Small intestine (tissue), 7 donors: ENCODE data around the gene CACNG4. TPM values are rescaled to one million over a fixed set of nuclear protein-coding genes. Genes with fewer than 3 reads are reported as not detected.

Experiments used
- DNase-seq, 2 donors: peaks; one replicate each; pipeline versions ENCODE4 v3.0.0 to v3.0.0-alpha.2; 2013
- FAIRE-seq: peaks from 2 replicates; lab custom pipeline; 2012; peaks lifted over from hg19 to GRCh38; lab: Jason Lieb, UNC
- H3K27ac ChIP-seq, 3 donors: one replicate each; pipeline ENCODE4 v1.5.1; 2013; ENCODE audit warnings: low read length in 2 of 3, mild to moderate bottlenecking in 2 of 3, control low read depth in 1 of 3, inconsistent platforms in 1 of 3, low read depth in 1 of 3, moderate library complexity in 1 of 3
- H3K27me3 ChIP-seq, 3 donors: one replicate each; pipeline ENCODE4 v1.6.1; 2013; ENCODE audit warnings: low read length in 3 of 3, inconsistent platforms in 1 of 3; ENCODE audit not compliant: control insufficient read depth in 3 of 3, insufficient read depth in 3 of 3
- H3K36me3 ChIP-seq, 3 donors: one replicate each; pipeline ENCODE4 v1.6.1; 2013; ENCODE audit warnings: low read length in 3 of 3, inconsistent platforms in 1 of 3, low read depth in 1 of 3, mild to moderate bottlenecking in 1 of 3, moderate library complexity in 1 of 3; ENCODE audit not compliant: control insufficient read depth in 3 of 3, insufficient read depth in 2 of 3
- H3K4me1 ChIP-seq, 3 donors: one replicate each; pipeline ENCODE4 v1.6.1; 2013; ENCODE audit warnings: low read length in 2 of 3, inconsistent platforms in 1 of 3, low read depth in 1 of 3, mild to moderate bottlenecking in 1 of 3, moderate library complexity in 1 of 3; ENCODE audit not compliant: control insufficient read depth in 3 of 3, insufficient read depth in 2 of 3
- H3K4me3 ChIP-seq, 3 donors: one replicate each; pipeline ENCODE4 v1.5.1; 2013; ENCODE audit warnings: low read length in 3 of 3, control low read depth in 1 of 3, inconsistent platforms in 1 of 3, low read depth in 1 of 3, mild to moderate bottlenecking in 1 of 3, moderate library complexity in 1 of 3
- H3K9me3 ChIP-seq, 2 donors: one replicate each; pipeline ENCODE4 v1.6.1; 2013; ENCODE audit warnings: low read depth in 1 of 2, low read length in 1 of 2; ENCODE audit not compliant: control insufficient read depth in 2 of 2, insufficient read depth in 1 of 2
- WGBS, 3 donors: extraction: QIAGEN DNeasy Blood & Tissue Kit; methylation state at CpG; one replicate each; pipeline ENCODE4 v1.1.7; 2013; 5-methylcytosine and 5-hydroxymethylcytosine counted together
- polyA plus RNA-seq, 4 donors: library from polyadenylated mRNA; stranded (reverse) in 3 of 4; unstranded in 1 of 4; fragments of 200-250 nt in 3 of 4; fragments of 120-200 nt in 1 of 4; gene quantifications; one replicate each; pipeline versions ENCODE4 v1.2.1 to v1.2.3, GENCODE V29; 2013
- donor health status: healthy with polysubstance abuse.
- donor health status: control.
- donor health status: control.
- donor health status: Bipolar disorder and iron deficiency.
- donor health status: healthy.

Gene CACNG4
- polyA plus RNA-seq, 4 donors = 0.27 to 0.64 (median 0.51) TPM; not detected in 1

DNA sequence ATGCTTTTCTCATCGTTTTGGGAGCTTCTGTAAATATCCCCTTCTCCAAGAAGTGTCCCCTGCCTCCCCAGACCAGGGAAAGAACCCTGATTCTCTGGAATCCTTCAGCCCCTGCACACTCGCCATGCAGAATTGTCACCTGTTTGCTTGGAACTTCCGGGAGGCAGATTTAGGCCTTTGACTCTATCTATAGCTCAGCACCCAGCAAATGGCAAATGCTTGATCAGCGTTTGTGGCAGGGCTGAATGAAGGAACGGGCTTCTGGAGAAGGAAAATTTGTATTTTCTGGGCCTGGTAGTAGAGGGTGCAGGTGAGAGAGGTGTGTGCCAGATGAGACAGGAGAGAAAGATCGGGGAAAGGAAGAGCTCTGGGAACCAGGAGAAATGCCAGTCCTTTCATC is 18.3 kb upstream of the CACNG4 start:
- H3K27me3 ChIP-seq = peaks cover 0 to 14% (median 4%) of the 10 kb centered on the region in 3 donors
- FAIRE-seq = no peak
- 78 to 84% (median 80%) methylated on average over 6 of the region's 6 CpGs for WGBS, 3 donors

DNA sequence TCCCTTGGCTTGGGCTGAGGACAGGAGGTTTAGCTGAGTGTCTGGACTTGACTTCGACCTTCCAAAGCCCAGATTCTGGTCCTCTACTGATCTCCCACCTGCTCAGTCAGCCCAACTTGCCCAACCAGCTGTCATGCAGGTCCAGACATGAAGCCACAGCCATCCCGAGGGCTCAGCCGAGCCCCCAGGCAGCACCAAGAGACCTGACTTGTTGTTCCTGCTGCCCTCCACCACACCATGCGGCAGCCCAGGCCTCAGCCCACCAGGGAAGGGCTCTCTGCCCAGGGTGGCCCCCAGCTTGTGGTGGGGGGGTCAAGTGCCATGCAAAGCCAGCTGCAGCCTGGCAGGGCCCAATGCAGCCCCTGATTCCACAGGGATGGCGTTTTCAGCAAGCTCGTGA is 17.2 kb upstream of the CACNG4 start:
- WGBS, 3 donors = 82 to 88% (median 86%) methylated on average over 6 of the region's 6 CpGs
- DNase-seq (no peak), FAIRE-seq (no peak)
- Histone ChIP-seq H3K9me3 (peaks cover 0 to 5% of the 10 kb centered on the region in 2 donors), H3K27ac (no peak overlapping the region), H3K4me1 (peaks cover 0 to 11% (median 0%) of the 10 kb centered on the region in 3 donors), H3K4me3 (no peak overlapping the region), H3K27me3 (peaks cover 0 to 14% (median 4%) of the 10 kb centered on the region in 3 donors), H3K36me3 (no peaks in the 10 kb centered on the region)

More for the DNA sequence above, 18.3 kb upstream of the CACNG4 start:
- no peak overlapping the region for H3K27ac ChIP-seq
- no peaks in the 10 kb centered on the region for H3K36me3 ChIP-seq
- H3K4me1 ChIP-seq = peaks cover 0 to 2% (median 0%) of the 10 kb centered on the region in 3 donors
- DNase-seq = no peak
- H3K9me3 ChIP-seq = peaks cover 0 to 5% of the 10 kb centered on the region in 2 donors
- no peak overlapping the region for H3K4me3 ChIP-seq

DNA sequence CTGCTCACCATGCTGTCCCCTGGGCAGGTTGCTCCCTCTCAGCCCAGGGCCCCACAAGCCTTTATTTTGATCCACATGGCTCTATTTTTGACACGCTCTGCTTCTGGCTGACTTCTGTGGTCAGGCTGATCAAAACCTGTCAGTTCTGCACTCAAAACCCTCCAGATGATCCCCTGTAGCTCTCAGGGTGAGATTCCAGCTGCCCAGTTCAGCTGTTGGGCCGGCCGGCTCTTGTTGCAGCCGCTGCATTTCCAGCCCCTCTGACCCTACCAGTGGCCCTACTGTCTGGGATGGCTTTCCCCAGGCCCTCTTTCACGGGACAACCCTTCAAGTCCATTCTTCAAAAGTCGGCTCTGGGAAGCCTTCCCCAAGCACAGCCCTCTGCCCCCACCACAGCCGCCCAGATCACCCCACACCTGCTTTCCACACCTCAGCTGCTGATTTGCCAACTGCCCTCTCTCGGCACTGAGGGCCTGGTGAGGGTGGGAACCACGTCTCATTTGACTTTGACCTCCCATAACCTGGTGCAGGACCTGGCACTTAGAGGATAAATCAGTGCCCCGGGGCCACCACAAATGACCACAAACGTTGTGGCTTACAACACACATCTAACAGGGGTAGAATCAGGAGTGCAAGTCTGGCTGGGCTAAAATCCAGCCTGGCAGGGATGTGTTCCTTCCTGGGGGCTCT is 16.3 kb upstream of the CACNG4 start:
- H3K9me3 ChIP-seq = peaks cover 0 to 5% of the 10 kb centered on the region in 2 donors
- FAIRE-seq (no peak), DNase-seq (no peak)
- H3K36me3 ChIP-seq = no peaks in the 10 kb centered on the region
- 62 to 72% (median 64%) methylated on average over 11 of the region's 11 CpGs for WGBS, 3 donors
- H3K4me3 ChIP-seq = no peak overlapping the region
- peaks cover 0 to 18% (median 0%) of the 10 kb centered on the region in 3 donors for H3K4me1 ChIP-seq
- H3K27me3 ChIP-seq = peaks cover 0 to 10% (median 4%) of the 10 kb centered on the region in 3 donors
- no peak overlapping the region for H3K27ac ChIP-seq

DNA sequence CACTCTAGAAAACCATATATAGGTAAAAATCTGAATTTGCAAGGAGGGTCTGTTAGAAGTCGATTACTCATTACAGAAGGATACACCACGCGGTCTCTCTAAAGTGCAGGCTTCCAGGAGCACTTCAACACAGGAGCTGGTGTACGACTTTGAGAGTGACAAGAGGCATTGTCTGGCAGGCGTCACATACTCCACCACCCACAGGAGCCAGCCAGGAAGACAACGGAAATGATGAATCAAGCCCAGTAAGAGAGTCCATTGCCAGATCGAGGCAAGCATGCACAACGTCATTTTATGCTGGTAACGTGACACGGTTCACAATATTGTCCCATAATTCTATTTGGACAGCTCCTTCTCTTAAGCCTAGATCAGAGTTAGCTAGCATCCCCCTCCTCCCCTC is 15.0 kb upstream of the CACNG4 start:
- 67 to 81% (median 78%) methylated on average over 10 of the region's 10 CpGs for WGBS, 3 donors
- no peak overlapping the region for H3K4me3 ChIP-seq
- no peak for DNase-seq
- FAIRE-seq = no peak
- no peak overlapping the region for H3K27ac ChIP-seq
- H3K36me3 ChIP-seq = no peaks in the 10 kb centered on the region
- H3K9me3 ChIP-seq = peaks cover 0 to 5% of the 10 kb centered on the region in 2 donors
- H3K4me1 ChIP-seq = peaks cover 0 to 18% (median 0%) of the 10 kb centered on the region in 3 donors
- peaks cover 0 to 6% (median 4%) of the 10 kb centered on the region in 3 donors for H3K27me3 ChIP-seq

DNA sequence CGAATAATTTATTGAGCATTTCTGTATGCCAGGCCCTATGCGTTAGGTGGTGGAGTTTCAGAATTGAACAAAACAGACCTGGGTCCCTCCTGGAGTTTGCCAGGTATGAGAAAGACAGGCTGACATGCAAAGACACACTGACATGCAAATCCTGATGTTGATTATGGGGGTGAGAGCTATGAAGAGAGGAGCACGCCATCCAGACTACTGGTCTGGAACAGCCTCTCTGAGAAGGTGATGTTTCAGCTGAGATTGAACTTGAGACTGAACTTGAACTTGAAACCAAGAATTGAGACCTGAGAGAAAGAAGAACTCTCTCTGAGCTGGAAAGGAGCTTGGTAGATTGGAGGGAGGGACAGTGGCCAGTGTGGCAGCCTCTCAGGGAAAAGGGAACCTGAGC is 14.2 kb upstream of the CACNG4 start:
- Histone ChIP-seq H3K27me3 (peaks cover 0 to 4% (median 2%) of the 10 kb centered on the region in 3 donors), H3K36me3 (no peaks in the 10 kb centered on the region), H3K9me3 (peaks cover 0 to 5% of the 10 kb centered on the region in 2 donors), H3K4me1 (peaks cover 0 to 18% (median 0%) of the 10 kb centered on the region in 3 donors), H3K4me3 (no peak overlapping the region), H3K27ac (no peak overlapping the region)
- FAIRE-seq (no peak), DNase-seq (no peak)
- 86 to 91% (median 88%) methylated on average over 3 of the region's 3 CpGs for WGBS, 3 donors

DNA sequence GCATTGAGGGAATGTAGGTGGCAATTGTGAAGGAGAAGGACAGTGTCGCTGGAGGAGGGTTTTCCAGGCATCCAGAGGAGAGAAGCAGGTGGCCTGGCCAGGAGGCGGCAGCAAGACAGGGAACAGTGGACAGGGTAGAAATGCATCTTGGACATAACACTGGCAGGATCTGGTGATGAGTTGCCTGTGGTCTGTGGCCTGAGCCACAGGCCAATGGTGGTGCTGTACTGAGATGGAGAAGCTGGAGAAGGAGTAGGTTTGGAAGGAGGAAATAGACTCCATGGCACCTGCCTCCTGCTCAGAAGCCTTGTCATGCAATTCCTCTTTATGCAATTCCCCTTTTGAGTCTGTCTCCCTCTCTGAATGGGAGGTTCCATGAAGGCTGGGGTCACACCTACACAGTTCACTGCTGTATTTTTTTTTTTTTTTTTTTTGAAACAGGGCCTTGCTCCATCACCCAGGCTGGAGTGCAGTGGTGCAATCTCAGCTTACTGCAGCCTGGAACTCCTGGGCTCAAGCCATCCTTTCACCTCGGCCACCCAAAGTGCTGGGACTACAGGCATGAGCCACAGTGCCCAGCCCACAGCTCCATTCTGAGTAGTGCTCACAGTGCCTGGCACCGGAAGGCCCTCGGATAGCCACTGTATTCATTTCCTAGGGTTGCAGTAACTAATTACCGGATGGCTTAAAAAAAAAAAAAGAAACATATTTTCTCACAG is 13.5 kb upstream of the CACNG4 start:
- H3K4me3 ChIP-seq = no peak overlapping the region
- no peaks in the 10 kb centered on the region for H3K36me3 ChIP-seq
- no peak for FAIRE-seq
- H3K4me1 ChIP-seq = peaks cover 0 to 18% (median 0%) of the 10 kb centered on the region in 3 donors
- 81 to 83% (median 81%) methylated on average over 6 of the region's 6 CpGs for WGBS, 3 donors
- no peak overlapping the region for H3K27ac ChIP-seq
- H3K9me3 ChIP-seq = peaks cover 0 to 5% of the 10 kb centered on the region in 2 donors
- no peaks in the 10 kb centered on the region for H3K27me3 ChIP-seq
- DNase-seq = no peak

DNA sequence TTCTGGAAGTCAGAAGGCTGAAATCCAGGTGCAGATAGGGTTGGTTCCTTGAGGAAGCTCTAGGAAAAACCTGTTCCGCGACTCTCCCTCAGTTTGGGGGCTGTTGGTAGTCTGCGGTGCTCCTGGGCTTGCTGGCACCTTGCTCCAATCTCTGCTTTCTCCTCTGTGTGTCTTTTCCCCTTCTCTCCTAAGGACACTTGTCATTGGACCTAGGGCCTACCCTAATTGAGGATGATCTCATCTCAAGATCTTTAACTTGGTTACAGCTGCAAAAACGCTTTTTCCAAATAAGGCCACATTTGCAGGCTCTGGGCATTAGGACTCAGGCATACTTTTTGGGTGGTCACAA is 12.9 kb upstream of the CACNG4 start:
- DNase-seq = peak in 1 of 2 donors; percentile 20
- H3K9me3 ChIP-seq = peaks cover 0 to 5% of the 10 kb centered on the region in 2 donors
- no peaks in the 10 kb centered on the region for H3K27me3 ChIP-seq
- H3K4me1 ChIP-seq = peaks cover 0 to 18% (median 0%) of the 10 kb centered on the region in 3 donors
- H3K27ac ChIP-seq = peak overlapping the region in 1 of 3 donors; percentile 49
- 45 to 67% (median 46%) methylated on average over 4 of the region's 4 CpGs for WGBS, 3 donors
- no peak overlapping the region for H3K4me3 ChIP-seq
- FAIRE-seq = no peak
- H3K36me3 ChIP-seq = no peaks in the 10 kb centered on the region

DNA sequence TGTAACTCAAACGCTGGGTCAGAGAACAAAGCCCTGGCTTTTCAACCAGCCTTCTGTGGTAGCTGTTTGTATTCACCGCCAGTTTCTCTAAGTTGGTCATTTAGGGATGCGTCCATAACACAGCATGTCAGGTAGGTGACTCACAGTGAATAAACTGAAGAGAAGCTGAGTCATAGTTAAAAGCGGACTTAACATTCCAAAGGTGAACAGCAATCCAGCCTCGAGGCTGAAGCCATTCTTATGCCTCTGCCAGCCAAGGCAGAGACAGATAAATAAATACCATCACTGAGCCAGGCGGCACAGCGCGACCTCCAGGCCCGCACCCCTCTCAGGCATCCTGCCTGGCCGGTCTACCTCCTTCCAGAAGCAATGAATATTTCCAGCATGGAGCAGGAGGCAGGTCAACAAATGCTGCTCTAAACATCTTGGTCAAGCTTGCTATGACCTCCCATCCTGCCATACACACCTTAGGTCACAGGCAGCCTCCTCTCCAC is 12.4 kb upstream of the CACNG4 start:
- FAIRE-seq = no peak
- peaks cover 0 to 5% of the 10 kb centered on the region in 2 donors for H3K9me3 ChIP-seq
- H3K4me3 ChIP-seq = no peak overlapping the region
- H3K36me3 ChIP-seq = no peaks in the 10 kb centered on the region
- peaks cover 0 to 18% (median 0%) of the 10 kb centered on the region in 3 donors for H3K4me1 ChIP-seq
- peak overlapping the region in 1 of 3 donors; percentile 49 for H3K27ac ChIP-seq
- H3K27me3 ChIP-seq = no peaks in the 10 kb centered on the region
- WGBS, 3 donors = 19 to 54% (median 39%) methylated on average over 10 of the region's 10 CpGs
- peak; percentile 76 to 78 for DNase-seq
